Fibroblast of skin of right biceps (primary cell): ENCODE measurements around the gene CGB3.

Experiments used
- DNase-seq: peaks from one replicate; pipeline ENCODE4 v3.0.0-alpha.2; 2013

Gene CGB3

DNA sequence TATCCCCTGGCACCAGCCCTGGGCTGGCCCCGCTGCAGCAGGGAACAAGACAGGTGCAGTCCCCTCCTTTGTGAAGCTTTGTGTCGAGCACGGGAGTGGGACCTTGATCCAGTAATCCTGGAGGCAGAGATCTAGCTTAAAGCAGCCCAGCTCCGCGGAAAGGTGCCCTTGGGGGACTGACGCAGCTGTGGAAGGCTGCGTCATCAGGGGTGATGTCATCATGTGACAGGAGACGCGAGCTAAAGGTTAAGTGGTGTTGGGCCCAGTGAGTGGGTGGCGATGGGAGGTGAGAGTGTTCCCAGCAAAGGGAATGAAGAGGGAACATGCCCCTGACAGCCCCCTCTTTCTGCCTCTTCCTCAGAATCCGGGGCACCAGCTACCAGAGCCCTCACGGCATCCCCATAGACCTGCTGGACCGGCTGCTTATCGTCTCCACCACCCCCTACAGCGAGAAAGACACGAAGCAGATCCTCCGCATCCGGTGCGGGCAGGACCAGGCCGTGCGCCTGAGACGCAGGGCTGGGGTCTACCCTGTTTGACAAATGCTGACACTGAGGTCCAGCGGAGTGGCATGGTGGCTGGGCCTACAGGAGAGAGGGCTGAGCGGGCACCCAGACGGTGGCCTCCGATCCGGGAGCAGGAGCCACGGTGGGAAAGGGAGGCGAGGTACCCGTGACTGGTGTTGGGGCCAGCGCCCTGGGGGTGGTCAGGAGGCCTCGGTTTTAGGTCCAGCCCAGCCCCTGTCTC lies 9.8 kb downstream of the CGB3 start:
- no peak for DNase-seq

GRCh38 chr19:49011194-49011593 lies 12.9 kb downstream of the CGB3 start:
- DNase-seq: no peak

- no peak for DNase-seq
Measured at GRCh38 chr19:49010453-49010852, 13.7 kb downstream of the CGB3 start.

DNA sequence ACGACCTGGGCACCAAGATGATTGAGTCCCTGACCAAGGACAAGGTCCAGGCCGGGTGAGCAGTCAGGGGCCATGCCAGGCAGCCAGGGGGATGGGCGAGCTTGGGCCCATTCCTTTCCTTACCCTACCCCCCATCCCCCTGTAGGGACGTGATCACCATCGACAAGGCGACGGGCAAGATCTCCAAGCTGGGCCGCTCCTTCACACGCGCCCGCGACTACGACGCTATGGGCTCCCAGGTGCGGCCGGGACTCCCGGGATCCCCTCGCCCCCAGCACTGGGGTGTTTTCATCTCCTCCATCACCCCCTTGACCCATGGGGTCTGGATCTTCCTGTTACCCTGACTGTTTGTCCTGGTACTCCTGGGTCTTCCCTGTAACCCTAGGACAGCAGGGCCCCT lies 14.3 kb downstream of the CGB3 start:
- DNase-seq: no peak

DNA sequence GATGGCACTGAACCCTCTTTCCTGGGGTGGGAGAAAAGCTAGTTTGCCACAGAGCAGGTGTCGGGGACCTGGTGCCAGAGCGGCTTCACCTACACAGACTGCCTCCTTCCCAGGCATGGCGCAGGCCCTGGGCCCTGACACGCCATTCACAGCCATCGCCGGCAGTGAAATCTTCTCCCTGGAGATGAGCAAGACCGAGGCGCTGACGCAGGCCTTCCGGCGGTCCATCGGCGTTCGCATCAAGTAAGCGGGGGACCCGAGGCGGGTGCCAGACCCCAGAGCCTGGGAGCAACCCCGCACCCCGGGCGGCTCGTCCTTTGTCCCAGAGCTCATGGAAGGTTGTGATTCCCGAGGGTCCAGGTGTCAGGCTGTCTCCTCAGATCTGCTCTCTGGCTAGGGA lies 17.2 kb downstream of the CGB3 start:
- no peak for DNase-seq

DNA sequence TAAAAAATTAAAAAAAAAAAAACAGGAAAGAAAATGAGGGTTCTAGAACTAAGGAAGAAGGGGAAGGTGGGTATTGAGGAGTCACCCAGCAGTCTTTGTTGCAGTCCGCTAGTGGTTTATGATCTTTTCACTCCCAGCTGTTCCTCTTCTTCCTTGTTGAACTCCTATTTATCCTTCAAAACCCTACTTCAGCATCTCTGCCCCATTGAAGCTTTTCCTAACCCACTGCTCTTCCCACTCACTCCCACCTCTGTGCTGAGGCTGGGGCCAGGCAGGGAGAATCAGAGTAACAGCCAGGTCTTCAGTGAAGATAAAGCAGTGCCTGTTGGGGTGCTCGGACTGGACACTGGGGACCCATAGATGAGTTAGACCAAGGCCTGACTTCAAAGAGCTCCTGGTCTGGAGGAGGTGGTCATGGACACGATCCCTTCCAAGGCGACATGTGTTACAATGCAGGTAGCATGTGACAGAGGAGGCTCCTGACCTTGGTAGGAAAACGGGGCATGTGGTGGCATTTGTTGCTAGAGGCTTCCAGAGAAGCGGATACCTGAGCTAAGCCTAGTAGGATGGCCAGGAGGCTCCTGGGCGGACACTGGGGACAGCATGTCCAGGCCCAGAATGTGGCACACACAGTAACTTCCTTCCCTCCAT lies 19.0 kb downstream of the CGB3 start:
- no peak for DNase-seq

- DNase-seq: no peak
Measured at GRCh38 chr19:49004133-49004532, 20.0 kb downstream of the CGB3 start.

- peak; percentile 67 for DNase-seq
Measured at GRCh38 chr19:48999481-49000325, 24.4 kb downstream of the CGB3 start.

- peak; percentile 60 for DNase-seq
Measured at GRCh38 chr19:48997972-48998371, 26.2 kb downstream of the CGB3 start.

GRCh38 chr19:48994035-48994386 lies 30.1 kb downstream of the CGB3 start:
- no peak for DNase-seq

- peak; percentile 100 for DNase-seq
Measured at GRCh38 chr19:48993175-48994034, 30.7 kb downstream of the CGB3 start, which contains the start of the genes GYS1 and RUVBL2. GYS1 (minus strand) TSS chr19:48993309; CDS start chr19:48993112, 197 bp downstream. RUVBL2 (plus strand) TSS chr19:48993887; CDS start chr19:48993912, 25 bp downstream.

DNA sequence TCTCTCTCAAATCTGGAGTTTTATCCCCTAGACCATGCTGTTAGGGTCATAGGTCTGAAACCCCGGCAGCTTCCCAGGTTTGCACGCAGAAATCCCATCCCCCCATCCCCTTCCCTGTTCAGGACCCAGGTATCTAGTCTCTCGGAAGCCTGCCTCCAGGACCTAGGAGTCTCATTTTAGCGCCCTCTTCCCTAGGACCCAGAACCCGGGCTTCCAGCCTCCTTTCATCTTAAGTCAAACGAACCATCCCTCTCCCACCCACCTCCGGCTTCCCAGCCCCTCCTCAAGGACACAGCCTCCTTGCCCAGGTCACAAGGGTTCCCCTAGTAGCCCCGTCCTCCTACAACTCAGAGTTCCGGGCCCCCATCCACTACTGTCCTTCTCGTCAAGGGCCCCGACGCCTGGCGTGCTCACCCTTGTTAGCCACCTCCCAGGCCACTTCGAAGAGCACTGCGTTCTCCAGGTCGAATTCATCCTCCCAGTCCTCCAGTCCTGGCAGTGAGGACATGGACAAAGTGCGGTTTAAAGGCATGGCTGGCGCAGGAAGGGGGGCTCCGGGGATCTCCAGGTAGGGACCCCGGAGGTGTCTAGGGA lies 31.5 kb downstream of the CGB3 start:
- DNase-seq: no peak

DNA sequence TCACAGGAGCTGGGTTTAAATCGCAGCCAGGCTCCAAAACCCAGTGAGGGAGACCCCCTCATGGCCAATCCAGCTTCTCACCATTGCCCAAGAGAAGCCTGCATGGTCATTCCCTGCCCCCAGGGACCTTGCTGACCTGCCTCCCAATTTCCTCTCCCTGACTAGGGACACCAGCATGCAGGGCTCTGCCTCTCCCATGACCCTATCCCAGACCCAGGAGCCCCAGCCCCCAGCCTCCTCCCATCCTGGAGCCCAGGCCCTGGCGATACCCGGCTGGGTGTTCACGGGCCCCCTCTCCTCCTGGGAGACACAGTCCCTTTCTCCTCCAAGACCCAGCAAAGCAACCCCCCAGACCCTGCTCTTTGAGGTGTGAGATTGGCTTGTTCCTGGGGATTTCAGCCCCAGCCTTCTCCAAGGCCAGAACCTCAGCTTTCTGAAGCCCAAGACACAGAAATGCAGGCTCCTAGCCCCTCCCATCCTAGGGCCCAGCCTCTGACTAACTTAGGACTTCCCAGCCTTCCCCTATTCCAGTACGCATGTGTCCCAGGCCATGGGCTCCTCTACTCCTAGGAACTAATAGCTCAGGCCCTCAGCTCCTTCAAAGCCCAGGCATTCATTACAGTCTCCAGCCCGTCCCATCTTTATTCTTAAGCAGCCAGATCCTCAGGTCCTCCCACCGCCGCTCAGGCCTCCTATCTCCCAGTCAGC lies 32.1 kb downstream of the CGB3 start:
- DNase-seq: peak; percentile 80

DNA sequence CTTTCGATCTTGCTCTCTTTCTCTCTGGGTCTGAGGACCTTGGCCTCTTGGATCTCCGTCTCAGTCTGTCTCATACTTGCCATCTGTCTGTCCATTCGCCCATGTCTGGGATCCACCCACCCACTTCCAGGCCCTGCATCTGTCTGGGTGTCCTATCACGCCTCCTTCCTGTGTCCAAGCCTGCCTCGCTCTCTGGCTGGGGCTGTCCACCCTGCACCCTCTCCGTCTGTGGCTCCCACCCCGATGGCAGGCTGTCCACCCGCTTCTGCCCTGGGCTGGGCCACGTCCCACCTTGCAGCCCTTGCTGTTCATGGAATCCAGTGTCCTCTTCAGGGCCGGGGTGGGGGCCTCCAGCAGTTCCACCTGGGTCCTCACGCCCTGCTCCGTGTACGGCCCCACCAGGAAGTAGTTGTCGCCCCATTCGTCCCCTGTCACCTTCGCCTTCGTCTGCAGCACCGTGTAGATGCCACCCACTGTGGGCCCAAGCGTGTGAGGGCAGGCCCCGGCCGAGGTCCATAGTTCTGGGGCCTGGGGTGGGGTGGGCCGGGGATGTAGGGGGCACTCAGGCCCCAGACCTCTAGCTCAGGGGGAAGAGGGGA lies 33.0 kb downstream of the CGB3 start:
- DNase-seq: no peak

- DNase-seq: no peak
Measured at GRCh38 chr19:48990400-48990799, 33.7 kb downstream of the CGB3 start.

GRCh38 chr19:48989701-48990291 lies 34.3 kb downstream of the CGB3 start:
- no peak for DNase-seq

- DNase-seq: no peak
Measured at GRCh38 chr19:48988860-48989259, 35.3 kb downstream of the CGB3 start.

- no peak for DNase-seq
Measured at GRCh38 chr19:48988286-48988685, 35.8 kb downstream of the CGB3 start.

- DNase-seq: no peak
Measured at GRCh38 chr19:48987323-48987722, 36.8 kb downstream of the CGB3 start.

GRCh38 chr19:48986211-48986610 lies 37.9 kb downstream of the CGB3 start:
- no peak for DNase-seq

- no peak for DNase-seq
Measured at GRCh38 chr19:48985711-48986110, 38.4 kb downstream of the CGB3 start.
